Large intestine (tissue), 3 donors: ENCODE data around the gene FBXL13. TPM values are rescaled to one million over a fixed set of nuclear protein-coding genes. Genes with fewer than 3 reads are reported as not detected.
"Not testable (repeated sequence)": the region's sequence is repeated elsewhere in the genome, so short reads cannot be mapped to it uniquely, and the experiment has no call there.

Experiments
- DNase-seq, 2 donors: peaks; one replicate each; pipeline versions ENCODE4 v3.0.0 to v3.0.0-alpha.2; 2013
- H3K27ac ChIP-seq: one replicate; pipeline ENCODE4 v1.5.1; 2013; ENCODE audit warnings: low read length
- H3K27me3 ChIP-seq: 2 replicates; pipeline ENCODE4 v1.6.1; 2013; ENCODE audit warnings: low read length; ENCODE audit not compliant: control insufficient read depth, insufficient read depth
- H3K36me3 ChIP-seq: 2 replicates; pipeline ENCODE4 v1.6.1; 2013; ENCODE audit warnings: low read length; ENCODE audit not compliant: control insufficient read depth, insufficient read depth
- H3K4me1 ChIP-seq: one replicate; pipeline ENCODE4 v1.6.1; 2013; ENCODE audit warnings: low read length; ENCODE audit not compliant: control insufficient read depth, insufficient read depth
- H3K4me3 ChIP-seq: one replicate; pipeline ENCODE4 v1.5.1; 2013; ENCODE audit warnings: low read length
- H3K9me3 ChIP-seq: one replicate; pipeline ENCODE4 v1.6.1; 2013; ENCODE audit warnings: mild to moderate bottlenecking, low read depth, low read length, moderate library complexity; ENCODE audit not compliant: control insufficient read depth
- WGBS: methylation state at CpG from one replicate; pipeline ENCODE4 v1.1.5; 2013; ENCODE audit warnings: low lambda C conversion rate; ENCODE audit not compliant: insufficient coverage; 5-methylcytosine and 5-hydroxymethylcytosine counted together
- polyA plus RNA-seq: library from polyadenylated mRNA; unstranded; fragments of 120-200 nt; gene quantifications from one replicate; pipeline ENCODE4 v1.2.1, GENCODE V29; 2013

Gene FBXL13
- polyA plus RNA-seq, 1 donor, result 0.70 TPM

GRCh38 chr7:102903576-102903975 lies 171.0 kb downstream of the FBXL13 start:
- not testable (repeated sequence) for H3K4me3 ChIP-seq, H3K4me1 ChIP-seq, DNase-seq, H3K9me3 ChIP-seq, H3K36me3 ChIP-seq, H3K27ac ChIP-seq, H3K27me3 ChIP-seq
- 100% methylated on average over 1 of the region's 1 CpG for WGBS

DNA sequence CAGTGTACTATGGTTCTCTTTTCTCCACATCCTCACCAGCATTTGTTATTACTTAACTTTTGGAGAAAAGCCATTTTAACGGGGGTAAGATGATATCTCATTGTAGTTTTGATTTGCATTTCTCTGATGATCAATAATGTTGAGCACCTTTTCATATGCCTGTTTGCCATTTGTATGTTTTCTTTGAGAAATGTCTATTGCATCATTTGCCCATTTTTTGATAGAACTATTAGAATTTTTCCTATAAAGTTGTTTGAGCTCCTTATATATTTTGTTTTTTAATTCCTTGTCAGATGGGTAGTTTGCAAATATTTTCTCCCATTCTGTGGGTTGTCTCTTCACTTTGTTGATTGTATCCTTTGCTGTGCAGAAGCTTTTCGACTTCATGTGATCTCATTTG lies 172.5 kb downstream of the FBXL13 start:
- not testable (repeated sequence) for H3K9me3 ChIP-seq, H3K4me3 ChIP-seq, H3K36me3 ChIP-seq, DNase-seq, H3K4me1 ChIP-seq, H3K27me3 ChIP-seq, H3K27ac ChIP-seq
- WGBS, result 100% methylated on average over 1 of the region's 2 CpGs

- Histone ChIP-seq H3K27me3 (no peaks in the 10 kb centered on the region), H3K36me3 (no peaks in the 10 kb centered on the region), H3K27ac (no peak overlapping the region), H3K4me3 (no peak overlapping the region), H3K4me1 (no peaks in the 10 kb centered on the region), H3K9me3 (no peaks in the 10 kb centered on the region)
- no peak for DNase-seq
- WGBS, result 100% methylated on average over 3 of the region's 5 CpGs
Observed at GRCh38 chr7:102898532-102898859, 176.1 kb downstream of the FBXL13 start.

- no peaks in the 10 kb centered on the region for H3K9me3 ChIP-seq
- H3K27me3 ChIP-seq, result no peaks in the 10 kb centered on the region
- no peak overlapping the region for H3K4me3 ChIP-seq
- H3K4me1 ChIP-seq, result no peaks in the 10 kb centered on the region
- WGBS, result 60% methylated on average over 1 of the region's 5 CpGs
- H3K27ac ChIP-seq, result no peak overlapping the region
- H3K36me3 ChIP-seq, result no peaks in the 10 kb centered on the region
- no peak for DNase-seq
Observed at GRCh38 chr7:102897856-102898531, 176.6 kb downstream of the FBXL13 start.

DNA sequence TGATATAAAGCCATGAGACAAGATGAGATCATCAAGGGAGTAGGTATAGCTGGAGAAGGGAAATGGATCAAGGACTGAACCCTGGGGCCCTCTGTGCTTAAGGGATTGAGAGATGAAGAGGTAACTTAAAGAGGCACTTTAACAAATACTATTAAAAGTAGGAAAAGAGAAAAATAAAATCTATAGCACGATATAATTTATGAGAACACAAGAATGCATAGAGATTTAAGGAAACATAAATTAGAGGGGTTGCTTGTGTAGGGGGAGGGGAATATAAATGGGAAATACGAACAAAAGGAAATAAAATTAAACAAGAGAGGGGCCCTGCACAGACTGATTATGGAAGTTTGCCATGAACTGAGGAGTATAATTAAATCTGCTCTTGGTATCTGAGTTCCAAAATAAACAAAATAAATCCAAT lies 177.4 kb downstream of the FBXL13 start:
- WGBS, result 73% methylated on average over 2 of the region's 2 CpGs
- Histone ChIP-seq H3K27me3 (no peaks in the 10 kb centered on the region), H3K4me1 (no peaks in the 10 kb centered on the region), H3K4me3 (no peak overlapping the region), H3K9me3 (no peaks in the 10 kb centered on the region), H3K27ac (no peak overlapping the region), H3K36me3 (no peaks in the 10 kb centered on the region)
- no peak for DNase-seq

GRCh38 chr7:102896585-102896984 lies 178.0 kb downstream of the FBXL13 start:
- Histone ChIP-seq H3K9me3 (no peaks in the 10 kb centered on the region), H3K27ac (no peak overlapping the region), H3K36me3 (no peaks in the 10 kb centered on the region), H3K4me3 (no peak overlapping the region), H3K27me3 (no peaks in the 10 kb centered on the region), H3K4me1 (no peaks in the 10 kb centered on the region)
- no peak for DNase-seq

DNA sequence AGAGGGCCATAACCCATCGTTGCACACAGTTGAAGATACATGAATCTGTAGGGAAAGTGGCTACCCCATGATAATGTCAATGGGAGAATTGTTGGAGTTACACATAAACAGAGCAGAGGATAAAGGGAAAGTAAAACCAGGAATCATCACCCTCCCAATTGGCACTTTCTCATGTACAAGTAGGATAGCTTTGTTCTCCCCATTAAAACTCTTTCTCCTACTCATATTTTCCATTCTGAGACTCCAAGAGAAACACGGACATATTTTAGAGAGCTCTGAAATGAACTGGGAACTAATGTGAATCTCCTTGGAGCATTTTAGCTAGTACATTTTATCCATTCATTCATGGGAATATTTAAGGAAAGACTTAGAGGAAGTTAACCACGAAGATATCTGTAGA lies 179.0 kb downstream of the FBXL13 start:
- peaks cover 2% of the 10 kb centered on the region for H3K4me1 ChIP-seq
- no peak overlapping the region for H3K27ac ChIP-seq
- WGBS, result 91% methylated on average over 1 of the region's 3 CpGs
- H3K36me3 ChIP-seq, result no peaks in the 10 kb centered on the region
- H3K27me3 ChIP-seq, result no peaks in the 10 kb centered on the region
- no peak for DNase-seq
- H3K4me3 ChIP-seq, result no peak overlapping the region
- no peaks in the 10 kb centered on the region for H3K9me3 ChIP-seq

DNA sequence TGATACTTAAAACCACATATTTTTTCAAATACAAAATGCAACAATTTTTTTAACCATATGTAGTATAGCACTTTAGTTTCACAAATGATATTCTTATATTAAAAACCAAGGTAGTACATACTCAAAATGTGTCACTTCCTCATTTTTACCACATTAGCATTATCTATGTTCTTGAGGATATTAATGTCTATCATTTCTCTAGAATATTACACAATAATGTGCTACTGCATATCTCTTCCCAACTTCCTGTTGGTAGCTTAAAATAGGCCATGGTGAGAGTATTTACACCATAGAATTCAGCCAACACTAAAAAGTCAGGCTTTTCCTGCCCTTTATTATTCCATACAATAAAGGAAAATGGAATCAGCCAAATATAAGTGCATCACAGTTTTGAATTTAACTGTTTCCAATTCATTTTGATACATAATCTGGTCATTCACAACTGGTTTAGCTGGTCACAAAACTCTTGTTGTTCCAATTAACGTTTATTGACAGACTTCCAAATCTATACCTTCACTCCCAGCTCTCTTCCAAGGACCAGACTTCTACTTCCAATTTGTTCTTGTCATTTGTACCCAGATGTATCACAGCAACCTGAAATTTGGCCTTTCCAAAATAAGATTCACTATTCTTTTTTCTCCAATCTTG lies 181.8 kb downstream of the FBXL13 start:
- no peak overlapping the region for H3K4me3 ChIP-seq
- no peaks in the 10 kb centered on the region for H3K36me3 ChIP-seq
- H3K9me3 ChIP-seq, result no peaks in the 10 kb centered on the region
- 100% methylated on average over 1 of the region's 1 CpG for WGBS
- H3K4me1 ChIP-seq, result peaks cover 3% of the 10 kb centered on the region
- H3K27me3 ChIP-seq, result no peaks in the 10 kb centered on the region
- no peak for DNase-seq
- H3K27ac ChIP-seq, result no peak overlapping the region

DNA sequence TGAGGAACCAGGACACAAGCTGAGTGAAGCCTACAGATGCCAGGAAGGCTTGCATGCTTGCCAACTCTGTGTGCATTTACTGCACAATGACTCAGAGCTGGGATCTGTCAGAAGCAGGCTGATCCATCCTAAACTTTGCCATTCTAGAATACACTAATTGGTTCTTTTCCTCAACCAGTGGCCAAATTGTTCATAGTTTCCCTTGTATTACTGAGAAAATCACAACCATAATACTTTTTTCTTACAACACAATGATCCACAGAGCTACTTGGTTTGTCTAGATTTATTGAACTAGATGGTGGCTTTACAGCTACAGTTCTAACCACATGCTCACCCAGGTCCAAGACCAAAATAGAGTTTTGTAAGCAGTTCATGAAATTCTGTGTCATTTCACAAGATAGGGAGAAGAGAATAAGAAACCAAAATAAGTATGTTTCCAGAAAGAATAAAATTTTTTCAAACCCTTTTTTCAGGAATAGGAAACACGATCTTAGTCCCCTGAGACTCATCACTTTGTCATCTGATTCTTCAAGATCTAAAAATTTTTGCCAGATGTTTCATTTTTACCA lies 182.8 kb downstream of the FBXL13 start:
- H3K4me1 ChIP-seq, result peaks cover 3% of the 10 kb centered on the region

GRCh38 chr7:102890971-102891692 lies 183.5 kb downstream of the FBXL13 start:
- 100% methylated on average over 1 of the region's 5 CpGs for WGBS
- Histone ChIP-seq H3K27me3 (no peaks in the 10 kb centered on the region), H3K4me3 (no peak overlapping the region), H3K4me1 (peaks cover 3% of the 10 kb centered on the region), H3K36me3 (no peaks in the 10 kb centered on the region), H3K27ac (no peak overlapping the region), H3K9me3 (no peaks in the 10 kb centered on the region)
- no peak for DNase-seq

More for the DNA sequence above, 182.8 kb downstream of the FBXL13 start:
- H3K27me3 ChIP-seq, result no peaks in the 10 kb centered on the region
- no peak for DNase-seq
- no peak overlapping the region for H3K27ac ChIP-seq
- no peaks in the 10 kb centered on the region for H3K36me3 ChIP-seq
- H3K9me3 ChIP-seq, result no peaks in the 10 kb centered on the region
- WGBS, result 57% methylated on average over 1 of the region's 1 CpG
- H3K4me3 ChIP-seq, result no peak overlapping the region
